C4-2B (cell line): Measurements from ENCODE around the gene SNX8.

Experiments
- ZFX ChIP-seq: fragments of 450-650 bp; IDR thresholded peaks from 2 replicates; pipeline ENCODE4 v1.6.1; 2017
- TF ChIP-seq, protein P1 (sequence below): fragments of 450-650 bp; conservative IDR thresholded peaks from 2 replicates; pipeline ENCODE4 v1.5.1; 2017; ENCODE audit warnings: mild to moderate bottlenecking

DNA sequence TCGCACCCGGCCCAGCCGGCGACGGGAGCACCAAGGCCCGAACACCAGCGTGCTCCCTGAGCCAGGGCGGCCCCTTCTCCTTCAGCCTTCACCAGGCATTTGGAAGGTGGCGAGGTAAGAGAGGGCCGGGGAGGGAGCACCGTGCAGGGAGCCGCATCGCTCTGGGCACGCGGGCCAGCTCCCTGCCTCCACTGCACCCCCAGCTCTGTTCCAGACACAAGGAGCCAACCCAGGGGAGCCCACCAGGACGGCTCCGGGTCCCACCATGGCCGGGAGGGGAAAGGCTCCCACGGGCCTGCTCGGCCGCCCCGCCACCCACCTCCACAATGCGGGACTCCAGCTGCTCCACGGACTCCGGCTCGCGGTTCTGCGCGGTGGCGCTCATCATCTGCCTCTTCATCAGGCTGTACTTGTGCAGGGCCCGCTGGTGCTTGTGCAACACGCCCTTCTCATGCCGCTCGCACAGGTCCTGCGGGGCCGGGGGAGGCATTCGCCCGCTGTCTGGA, 57.1 kb downstream of the SNX8 start:
- TF ChIP-seq, protein P1, sequence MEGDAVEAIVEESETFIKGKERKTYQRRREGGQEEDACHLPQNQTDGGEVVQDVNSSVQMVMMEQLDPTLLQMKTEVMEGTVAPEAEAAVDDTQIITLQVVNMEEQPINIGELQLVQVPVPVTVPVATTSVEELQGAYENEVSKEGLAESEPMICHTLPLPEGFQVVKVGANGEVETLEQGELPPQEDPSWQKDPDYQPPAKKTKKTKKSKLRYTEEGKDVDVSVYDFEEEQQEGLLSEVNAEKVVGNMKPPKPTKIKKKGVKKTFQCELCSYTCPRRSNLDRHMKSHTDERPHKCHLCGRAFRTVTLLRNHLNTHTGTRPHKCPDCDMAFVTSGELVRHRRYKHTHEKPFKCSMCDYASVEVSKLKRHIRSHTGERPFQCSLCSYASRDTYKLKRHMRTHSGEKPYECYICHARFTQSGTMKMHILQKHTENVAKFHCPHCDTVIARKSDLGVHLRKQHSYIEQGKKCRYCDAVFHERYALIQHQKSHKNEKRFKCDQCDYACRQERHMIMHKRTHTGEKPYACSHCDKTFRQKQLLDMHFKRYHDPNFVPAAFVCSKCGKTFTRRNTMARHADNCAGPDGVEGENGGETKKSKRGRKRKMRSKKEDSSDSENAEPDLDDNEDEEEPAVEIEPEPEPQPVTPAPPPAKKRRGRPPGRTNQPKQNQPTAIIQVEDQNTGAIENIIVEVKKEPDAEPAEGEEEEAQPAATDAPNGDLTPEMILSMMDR = no peak
- no peak for TF ChIP-seq ZFX
